Myocyte (in vitro differentiated cells): Measurements from ENCODE around the gene PKD1. TPM values are rescaled to one million over a fixed set of nuclear protein-coding genes. Genes with fewer than 3 reads are reported as not detected.
"Not testable (repeated sequence)": the region's sequence is repeated elsewhere in the genome, so short reads cannot be mapped to it uniquely, and the experiment has no call there.

Source experiments
- DNase-seq: peaks from one replicate; pipeline ENCODE4 v3.0.0-alpha.2; 2012; ENCODE audit warnings: low read depth
- total RNA-seq: library from RNA; depleted of rRNA; stranded (reverse); fragments of >200 nt; gene quantifications from 2 replicates; pipeline ENCODE4 v1.2.3, GENCODE V29; 2014

The PKD1 gene
- total RNA-seq, 1 donor from 2014 or later: 180 TPM

DNA sequence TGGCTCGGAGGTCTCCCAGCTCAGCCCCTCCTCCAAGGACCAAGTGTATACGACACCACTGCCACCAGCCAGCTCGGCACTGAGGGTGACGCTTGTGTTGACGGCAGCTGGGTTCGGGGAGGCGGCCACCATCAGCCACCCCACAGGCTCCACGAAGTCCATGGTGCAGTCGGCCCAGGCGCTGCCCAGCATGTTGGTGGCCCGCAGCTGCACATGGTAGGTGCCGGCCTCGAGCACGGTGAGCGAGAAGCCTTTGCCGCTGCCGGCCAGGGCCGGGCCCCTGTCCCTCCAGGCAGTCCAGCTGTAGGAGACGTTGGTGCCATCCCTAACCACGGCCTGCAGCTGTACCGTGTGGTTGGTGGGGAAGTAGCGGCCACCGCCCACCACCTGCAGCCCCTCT, 25.8 kb downstream of the PKD1 start:
- DNase-seq: not testable (repeated sequence)

DNA sequence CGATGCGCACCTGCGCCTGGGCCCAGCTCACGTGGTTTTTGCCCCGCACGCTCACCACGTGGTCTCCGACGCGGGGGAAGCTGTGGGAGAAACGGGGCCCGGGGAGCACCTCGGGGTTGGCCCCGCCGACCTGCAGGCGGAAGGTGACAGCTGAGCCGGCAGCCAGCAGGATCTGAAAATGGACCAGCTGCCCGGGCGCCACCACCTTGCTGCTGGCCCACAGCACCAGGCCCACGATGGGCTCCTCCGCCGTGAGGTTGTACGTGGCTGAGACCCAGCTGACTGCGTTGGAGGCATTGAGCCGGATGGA, 26.5 kb downstream of the PKD1 start:
- not testable (repeated sequence) for DNase-seq

DNA sequence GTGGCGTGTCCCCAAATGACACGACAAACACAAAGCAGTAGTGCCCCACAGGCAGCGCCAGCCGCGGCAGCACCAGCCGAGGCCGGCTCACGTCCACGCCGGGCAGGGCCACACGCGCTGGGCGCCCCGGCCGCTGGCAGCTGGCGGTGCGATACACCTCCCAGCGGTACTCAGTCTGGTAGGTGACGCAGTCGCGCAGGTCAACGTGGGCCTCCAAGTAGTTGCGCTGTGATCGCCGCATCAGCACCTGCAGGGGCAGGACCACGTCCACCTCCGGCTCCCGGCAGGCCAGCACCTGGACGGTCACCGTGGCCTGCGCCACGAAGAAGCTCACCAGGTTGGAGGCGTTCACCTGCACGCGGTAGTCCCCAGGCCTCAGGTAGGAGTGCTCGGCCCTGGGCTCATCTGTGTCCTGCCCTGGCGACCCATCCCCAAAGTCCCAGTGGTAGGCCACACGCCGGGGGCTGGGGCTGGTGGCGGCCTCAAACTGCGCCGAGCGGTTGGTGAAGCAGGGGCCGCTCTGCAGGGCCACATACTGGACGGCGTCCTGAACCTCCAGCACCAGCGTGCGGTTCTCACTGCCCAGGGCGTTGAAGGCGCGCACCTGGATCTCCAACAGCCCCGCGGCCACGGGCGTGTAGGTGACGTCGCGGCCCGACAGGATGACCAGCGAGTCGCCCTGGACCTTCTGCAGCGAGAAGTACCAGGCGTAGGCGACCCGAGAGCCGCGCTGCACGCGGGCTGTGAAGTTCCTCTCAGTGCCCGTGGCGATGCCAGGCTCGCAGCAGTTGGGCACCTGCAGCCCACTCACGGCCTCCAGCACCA, 27.0 kb downstream of the PKD1 start:
- DNase-seq: not testable (repeated sequence)

DNA sequence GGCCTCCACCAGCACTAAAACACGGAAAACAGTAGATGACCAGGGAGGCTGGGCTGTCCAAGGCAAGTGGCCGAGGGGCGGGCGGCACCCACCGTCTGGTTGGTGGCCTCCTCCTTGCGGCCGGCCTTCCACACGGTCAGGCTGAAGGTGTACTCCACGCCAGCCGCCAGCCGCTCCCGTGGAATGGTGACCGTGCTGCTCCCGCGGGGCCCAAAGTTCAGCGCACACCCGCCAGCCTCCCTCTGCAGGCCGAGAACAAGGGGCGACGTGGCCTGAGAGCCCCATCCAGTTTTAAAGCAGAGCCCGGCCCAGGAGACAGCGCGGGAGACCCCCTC, 27.9 kb downstream of the PKD1 start:
- DNase-seq: not testable (repeated sequence)

GRCh38 chr16:2107121-2107790, 28.4 kb downstream of the PKD1 start:
- peak; percentile 71 for DNase-seq

DNA sequence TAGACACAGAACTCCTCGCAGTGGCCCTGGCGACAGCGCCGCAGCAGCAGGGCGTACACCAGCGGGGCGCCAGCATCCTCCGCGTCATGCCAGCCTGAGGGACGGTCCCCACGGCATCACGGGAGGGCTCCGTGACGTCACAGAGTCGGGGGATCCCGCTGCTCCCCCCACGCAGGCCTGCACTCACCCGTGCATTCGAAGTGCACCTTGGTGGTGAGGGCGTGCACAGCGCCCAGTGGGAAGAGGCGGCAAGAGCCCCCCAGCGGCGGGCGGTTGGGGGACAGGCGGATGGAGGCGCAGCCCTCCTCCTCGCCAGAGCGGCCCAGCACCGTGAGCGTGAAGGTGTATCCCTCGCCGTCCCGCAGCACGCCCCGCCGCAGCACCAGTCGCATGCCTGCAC, 29.5 kb downstream of the PKD1 start:
- not testable (repeated sequence) for DNase-seq

GRCh38 chr16:2105769-2106168, 29.9 kb downstream of the PKD1 start:
- DNase-seq: not testable (repeated sequence)

DNA sequence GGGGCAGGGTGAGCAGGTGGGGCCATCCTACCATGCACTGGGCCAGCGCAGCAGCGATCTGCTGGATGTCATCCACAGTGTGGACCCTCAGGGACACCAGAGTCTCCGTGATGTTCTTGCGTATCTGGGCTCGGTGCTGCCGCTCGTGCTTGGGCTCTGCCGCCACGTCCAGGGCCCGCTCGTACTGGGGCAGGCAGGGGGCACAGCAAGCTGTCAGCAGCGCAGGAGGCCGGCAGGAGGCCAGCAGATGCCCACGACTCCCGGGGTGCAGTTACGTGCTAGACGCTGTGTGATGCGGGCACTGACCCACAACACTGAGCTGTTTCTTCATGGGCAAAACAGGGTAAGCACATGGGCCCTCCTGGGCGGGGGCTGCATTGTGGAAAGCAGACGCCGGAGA, 30.4 kb downstream of the PKD1 start:
- not testable (repeated sequence) for DNase-seq

GRCh38 chr16:2104464-2104863, 31.2 kb downstream of the PKD1 start:
- DNase-seq: not testable (repeated sequence)

DNA sequence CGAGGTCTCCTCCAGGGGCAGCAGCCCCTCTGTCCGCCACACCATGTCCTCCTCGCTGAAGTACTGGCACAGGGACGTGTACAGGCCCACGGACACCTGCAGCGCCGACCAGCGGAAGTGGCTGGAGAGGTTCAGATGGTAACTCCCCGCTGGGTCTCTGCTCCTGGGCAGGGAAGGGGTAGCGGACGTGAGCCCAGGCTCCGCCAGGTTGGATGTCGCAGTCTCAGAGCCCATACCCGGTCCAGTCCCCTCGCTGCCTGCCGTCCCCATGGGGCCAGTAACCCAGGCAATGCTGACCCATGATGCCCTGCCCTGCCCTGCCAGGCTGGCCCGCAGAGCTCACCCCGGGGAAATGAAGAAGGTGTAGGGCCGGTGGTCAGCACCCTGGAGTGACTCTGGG, 33.2 kb downstream of the PKD1 start:
- DNase-seq: no peak

DNA sequence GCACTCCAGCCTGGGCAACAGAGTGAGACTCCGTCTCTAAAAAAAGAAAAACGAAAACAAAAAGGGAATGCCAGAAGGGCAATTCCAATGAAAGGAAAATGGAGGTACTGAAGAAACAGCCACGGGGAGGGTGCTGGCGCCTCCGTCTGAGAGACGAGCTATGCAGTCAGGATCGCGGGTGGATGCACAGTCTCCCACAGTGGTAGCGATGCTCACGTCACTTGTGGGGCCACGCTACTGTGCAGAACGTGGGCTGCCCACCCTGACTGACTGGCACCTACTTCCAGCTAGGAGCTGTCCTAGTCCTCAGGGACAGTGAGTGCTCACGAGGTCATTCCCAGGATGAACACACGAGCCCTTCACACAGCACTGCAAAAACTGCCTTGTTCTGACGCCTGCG, 34.1 kb downstream of the PKD1 start:
- not testable (repeated sequence) for DNase-seq

GRCh38 chr16:2097689-2098088, 38.0 kb downstream of the PKD1 start:
- DNase-seq: not testable (repeated sequence)

- DNase-seq: no peak
These were observed 38.7 kb downstream of the PKD1 start for GRCh38 chr16:2096853-2097595.

DNA sequence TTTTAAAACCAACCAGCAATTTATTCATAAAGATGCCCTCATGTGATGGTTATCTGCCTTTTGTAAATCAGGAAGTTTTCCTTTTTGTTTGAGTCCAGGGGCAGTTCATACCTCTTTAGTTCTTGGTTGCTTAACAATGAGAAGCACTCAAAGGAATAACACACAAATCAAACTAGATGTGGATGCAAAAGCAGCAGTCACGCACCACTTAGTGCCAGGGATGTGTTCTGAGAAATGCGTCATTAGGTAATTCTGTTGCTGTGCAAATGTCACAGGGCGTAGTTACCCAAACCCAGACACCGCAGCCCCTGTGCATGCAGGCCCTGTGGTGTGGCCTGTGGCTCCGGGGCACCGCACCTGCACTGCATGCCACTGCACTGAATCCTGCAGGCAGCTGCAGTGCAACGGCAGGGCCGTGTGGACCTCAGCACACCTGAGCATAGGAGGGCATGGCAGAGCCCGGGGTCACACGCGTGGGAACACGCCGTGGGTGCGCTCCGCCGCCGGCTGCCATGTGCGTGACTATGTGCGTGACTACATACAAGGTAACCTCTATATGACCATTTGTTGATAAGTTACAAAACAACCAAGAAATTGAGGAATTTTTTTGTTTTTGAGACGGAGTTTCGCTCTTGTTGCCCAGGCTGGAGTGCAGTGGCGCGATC, 39.6 kb downstream of the PKD1 start:
- DNase-seq: no peak

- peak; percentile 36 for DNase-seq
These were observed 40.3 kb downstream of the PKD1 start for GRCh38 chr16:2095315-2095853.

- DNase-seq: no peak
These were observed 41.9 kb downstream of the PKD1 start for GRCh38 chr16:2093793-2094192.

DNA sequence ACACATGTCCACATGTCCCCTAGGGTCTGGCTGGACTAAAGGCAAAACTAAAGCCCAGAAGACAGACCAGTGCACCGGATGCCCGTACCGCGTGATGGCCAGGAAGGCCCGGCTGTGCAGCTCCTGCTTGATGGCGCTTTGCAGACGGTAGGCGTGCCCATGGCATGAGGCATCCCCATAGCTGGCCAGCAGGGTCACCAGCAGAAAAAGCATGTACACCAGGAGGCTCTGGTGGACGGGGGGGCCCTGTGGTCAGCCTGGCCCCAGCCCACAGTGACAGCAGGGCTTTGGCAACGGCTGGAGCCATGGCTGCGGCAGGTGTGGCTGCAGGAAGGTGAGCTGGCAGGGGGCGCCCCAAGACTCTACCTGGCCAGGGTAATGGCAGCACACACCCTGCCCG, 42.8 kb downstream of the PKD1 start:
- DNase-seq: no peak

- DNase-seq: no peak
These were observed 43.5 kb downstream of the PKD1 start for GRCh38 chr16:2092256-2092620.

DNA sequence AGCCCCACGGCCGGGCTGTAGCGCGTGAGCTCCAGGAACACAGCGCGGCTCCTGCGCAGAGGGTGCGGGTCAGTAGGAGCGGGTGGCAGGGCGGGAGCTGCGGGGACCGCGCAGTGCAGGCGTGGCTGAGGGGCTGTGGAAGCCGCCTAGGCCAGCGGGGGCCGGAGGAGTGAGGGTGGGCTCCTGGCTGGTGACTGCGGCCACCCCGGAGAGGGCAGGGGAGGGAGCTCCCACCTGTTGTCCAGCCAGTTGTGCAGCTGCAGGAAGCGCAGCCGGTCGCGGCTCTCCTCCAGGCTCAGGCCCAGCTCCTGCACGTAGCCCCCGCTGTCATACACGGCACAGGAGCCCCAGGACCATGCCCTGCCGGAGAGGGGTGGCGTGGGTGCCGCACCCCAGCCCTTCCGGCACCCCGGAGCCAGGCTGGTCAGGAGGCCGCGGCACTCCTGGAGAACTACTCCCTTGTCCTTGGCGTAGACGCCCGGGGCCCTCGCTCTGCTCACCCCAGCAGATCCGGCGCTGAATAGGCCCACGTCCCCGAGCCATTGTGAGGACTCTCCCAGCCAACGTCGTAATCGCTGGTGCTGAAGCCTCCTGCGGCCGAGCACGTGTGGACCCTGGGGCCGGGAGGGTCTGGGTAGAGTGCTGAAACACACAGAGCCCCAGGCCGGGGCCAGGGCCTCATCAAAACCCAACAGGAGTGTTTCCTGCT, 44.0 kb downstream of the PKD1 start:
- no peak for DNase-seq

DNA sequence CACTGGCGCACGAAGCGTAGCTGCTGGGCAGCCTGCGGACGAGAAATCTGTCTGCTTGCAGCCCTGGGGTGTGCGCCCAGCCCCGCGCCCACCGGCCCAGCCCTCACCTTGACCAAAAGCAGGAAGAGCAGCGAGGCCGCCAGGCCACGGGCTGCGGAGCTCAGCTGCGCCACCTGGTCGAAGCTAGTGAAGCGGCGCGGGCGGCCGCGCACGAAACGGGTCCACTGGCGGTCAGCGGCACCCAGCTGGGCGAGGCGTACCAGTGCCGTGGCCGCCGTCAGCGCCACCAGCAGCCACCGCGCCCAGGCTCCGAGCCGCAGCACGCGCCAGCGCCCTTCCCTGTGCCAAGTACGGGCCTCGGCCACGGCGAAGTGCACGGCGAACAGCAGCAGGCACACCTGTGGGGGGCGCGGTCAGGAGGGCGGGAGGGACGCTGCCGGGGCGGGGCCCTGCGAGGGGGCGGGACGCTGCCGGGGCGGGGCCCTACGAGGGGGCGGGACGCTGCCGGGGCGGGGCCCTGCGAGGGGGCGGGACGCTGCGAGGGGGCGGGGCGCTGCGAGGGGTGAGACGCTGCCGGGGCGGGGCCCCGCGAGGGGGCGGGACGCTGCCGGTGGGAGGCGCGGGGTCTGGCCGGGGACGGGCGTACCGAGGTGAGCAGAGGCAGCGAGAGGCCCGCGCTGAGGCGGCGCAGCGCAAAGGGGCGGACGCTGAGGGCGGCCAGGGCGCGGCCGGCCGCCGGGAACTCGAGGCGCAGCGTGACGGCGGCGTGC, 44.7 kb downstream of the PKD1 start:
- no peak for DNase-seq
